GM12864 (cell line): ENCODE measurements around the gene WDR86.

ENCODE experiments used
- DNase-seq: peaks from one replicate; pipeline ENCODE4 v3.0.0-alpha.2; 2011; ENCODE audit warnings: low read depth
- H3K4me3 ChIP-seq: 2 replicates; pipeline ENCODE4 v1.5.1; 2011; ENCODE audit warnings: mild to moderate bottlenecking, low read depth, low read length, control low read depth
- CTCF ChIP-seq: IDR thresholded peaks from 2 replicates; pipeline ENCODE4 v1.5.1; 2011; ENCODE audit warnings: low read depth, mild to moderate bottlenecking, moderate library complexity, low read length, control low read depth, inconsistent platforms; ENCODE audit errors: missing control alignments

WDR86 gene

GRCh38 chr7:151340794-151341356 is 69.0 kb downstream of the WDR86 start:
- no peak for DNase-seq
- no peak for TF ChIP-seq CTCF
- no peak overlapping the region for H3K4me3 ChIP-seq

GRCh38 chr7:151339651-151340382 is 70.0 kb downstream of the WDR86 start:
- peak; percentile 34 for TF ChIP-seq CTCF
- H3K4me3 ChIP-seq, result peak overlapping the region; percentile 14
- DNase-seq, result no peak

GRCh38 chr7:151338809-151339208 is 71.0 kb downstream of the WDR86 start:
- H3K4me3 ChIP-seq, result no peak overlapping the region
- no peak for DNase-seq
- TF ChIP-seq CTCF, result no peak

- DNase-seq, result no peak
- no peak overlapping the region for H3K4me3 ChIP-seq
- TF ChIP-seq CTCF, result no peak
These were observed 72.5 kb downstream of the WDR86 start for GRCh38 chr7:151337346-151337745.

GRCh38 chr7:151336027-151336708 is 73.7 kb downstream of the WDR86 start:
- TF ChIP-seq CTCF, result no peak
- no peak for DNase-seq
- no peak overlapping the region for H3K4me3 ChIP-seq

GRCh38 chr7:151334628-151335027 is 75.2 kb downstream of the WDR86 start:
- TF ChIP-seq CTCF, result no peak
- H3K4me3 ChIP-seq, result no peak overlapping the region
- no peak for DNase-seq
